Measurements from ENCODE around the gene TMPRSS15. TPM values are rescaled to one million over a fixed set of nuclear protein-coding genes. Genes with fewer than 3 reads are reported as not detected.

The TMPRSS15 gene
- total and polyA plus RNA-seq, 4 donors = not detected

DNA sequence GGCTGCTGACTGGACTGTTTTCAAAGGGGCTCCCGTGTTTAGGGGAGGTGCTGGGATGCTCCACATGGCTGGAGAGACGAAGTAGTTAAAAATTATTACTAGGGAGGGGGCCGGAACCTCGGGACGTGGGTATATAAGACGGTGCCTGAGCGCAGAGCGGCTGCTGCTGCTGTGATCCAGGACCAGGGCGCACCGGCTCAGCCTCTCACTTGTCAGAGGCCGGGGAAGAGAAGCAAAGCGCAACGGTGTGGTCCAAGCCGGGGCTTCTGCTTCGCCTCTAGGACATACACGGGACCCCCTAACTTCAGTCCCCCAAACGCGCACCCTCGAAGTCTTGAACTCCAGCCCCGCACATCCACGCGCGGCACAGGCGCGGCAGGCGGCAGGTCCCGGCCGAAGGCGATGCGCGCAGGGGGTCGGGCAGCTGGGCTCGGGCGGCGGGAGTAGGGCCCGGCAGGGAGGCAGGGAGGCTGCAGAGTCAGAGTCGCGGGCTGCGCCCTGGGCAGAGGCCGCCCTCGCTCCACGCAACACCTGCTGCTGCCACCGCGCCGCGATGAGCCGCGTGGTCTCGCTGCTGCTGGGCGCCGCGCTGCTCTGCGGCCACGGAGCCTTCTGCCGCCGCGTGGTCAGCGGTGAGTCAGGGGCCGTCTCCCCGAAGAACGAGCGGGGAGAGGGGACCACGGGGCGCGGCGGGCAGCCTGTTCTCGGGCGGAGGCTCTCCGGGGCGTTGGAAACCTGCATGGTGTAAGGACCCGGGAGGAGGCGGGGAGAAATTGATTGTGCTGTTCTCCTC, 158.7 kb downstream of the TMPRSS15 start, which contains the start of gene CHODL:
Gene CHODL (plus strand): TSS at position 163 of the 793 bp plus-strand sequence. CDS start 391 bp downstream, at position 554.
- Histone ChIP-seq H3K27ac (ENCODE audit: low read depth in 1 of 2, low read length in 2 of 2) (no peak within 1 kb of the TSS), H3K9me3 (ENCODE audit: control insufficient read depth in 4 of 4, low read length in 3 of 4) (no peaks in the 10 kb centered on the region), H3K36me3 (ENCODE audit: control insufficient read depth in 4 of 4, insufficient read depth in 3 of 4, low read depth in 1 of 4, low read length in 3 of 4) (no peaks in the 10 kb centered on the region), H3K9ac (ENCODE audit: low read depth in 1 of 2, low read length in 2 of 2) (no peak within 1 kb of the TSS), H3K4me3 (ENCODE audit: low read depth in 1 of 3, low read length in 3 of 3) (peak within 1 kb of the TSS in 1 of 3 donors; percentile 27), H3K4me1 (ENCODE audit: control insufficient read depth in 4 of 4, insufficient read depth in 4 of 4, low read length in 3 of 4) (peaks cover 2 to 9% (median 6%) of the 10 kb centered on the region in 4 donors), H3K27me3 (ENCODE audit: control insufficient read depth in 4 of 4, insufficient read depth in 4 of 4, low read length in 3 of 4) (peaks cover 0 to 7% (median 0%) of the 10 kb centered on the region in 4 donors)
- TF ChIP-seq, protein P1, sequence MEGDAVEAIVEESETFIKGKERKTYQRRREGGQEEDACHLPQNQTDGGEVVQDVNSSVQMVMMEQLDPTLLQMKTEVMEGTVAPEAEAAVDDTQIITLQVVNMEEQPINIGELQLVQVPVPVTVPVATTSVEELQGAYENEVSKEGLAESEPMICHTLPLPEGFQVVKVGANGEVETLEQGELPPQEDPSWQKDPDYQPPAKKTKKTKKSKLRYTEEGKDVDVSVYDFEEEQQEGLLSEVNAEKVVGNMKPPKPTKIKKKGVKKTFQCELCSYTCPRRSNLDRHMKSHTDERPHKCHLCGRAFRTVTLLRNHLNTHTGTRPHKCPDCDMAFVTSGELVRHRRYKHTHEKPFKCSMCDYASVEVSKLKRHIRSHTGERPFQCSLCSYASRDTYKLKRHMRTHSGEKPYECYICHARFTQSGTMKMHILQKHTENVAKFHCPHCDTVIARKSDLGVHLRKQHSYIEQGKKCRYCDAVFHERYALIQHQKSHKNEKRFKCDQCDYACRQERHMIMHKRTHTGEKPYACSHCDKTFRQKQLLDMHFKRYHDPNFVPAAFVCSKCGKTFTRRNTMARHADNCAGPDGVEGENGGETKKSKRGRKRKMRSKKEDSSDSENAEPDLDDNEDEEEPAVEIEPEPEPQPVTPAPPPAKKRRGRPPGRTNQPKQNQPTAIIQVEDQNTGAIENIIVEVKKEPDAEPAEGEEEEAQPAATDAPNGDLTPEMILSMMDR (IDR thresholded peaks at IDR 0.05; ENCODE audit: low read depth, low read length, missing input control) = no peak
- TF ChIP-seq EGR1 (IDR thresholded peaks at IDR 0.05; ENCODE audit: low read depth in 2 of 2) = no peak
- TF ChIP-seq NR2F2 (IDR thresholded peaks at IDR 0.05) = no peak
- no peak for TF ChIP-seq FOXA2 (IDR thresholded peaks at IDR 0.05)
- no peak for TF ChIP-seq FOXA1 (IDR thresholded peaks at IDR 0.05)
- no peak for TF ChIP-seq RXRA (IDR thresholded peaks at IDR 0.05)
- TF ChIP-seq, protein P2, sequence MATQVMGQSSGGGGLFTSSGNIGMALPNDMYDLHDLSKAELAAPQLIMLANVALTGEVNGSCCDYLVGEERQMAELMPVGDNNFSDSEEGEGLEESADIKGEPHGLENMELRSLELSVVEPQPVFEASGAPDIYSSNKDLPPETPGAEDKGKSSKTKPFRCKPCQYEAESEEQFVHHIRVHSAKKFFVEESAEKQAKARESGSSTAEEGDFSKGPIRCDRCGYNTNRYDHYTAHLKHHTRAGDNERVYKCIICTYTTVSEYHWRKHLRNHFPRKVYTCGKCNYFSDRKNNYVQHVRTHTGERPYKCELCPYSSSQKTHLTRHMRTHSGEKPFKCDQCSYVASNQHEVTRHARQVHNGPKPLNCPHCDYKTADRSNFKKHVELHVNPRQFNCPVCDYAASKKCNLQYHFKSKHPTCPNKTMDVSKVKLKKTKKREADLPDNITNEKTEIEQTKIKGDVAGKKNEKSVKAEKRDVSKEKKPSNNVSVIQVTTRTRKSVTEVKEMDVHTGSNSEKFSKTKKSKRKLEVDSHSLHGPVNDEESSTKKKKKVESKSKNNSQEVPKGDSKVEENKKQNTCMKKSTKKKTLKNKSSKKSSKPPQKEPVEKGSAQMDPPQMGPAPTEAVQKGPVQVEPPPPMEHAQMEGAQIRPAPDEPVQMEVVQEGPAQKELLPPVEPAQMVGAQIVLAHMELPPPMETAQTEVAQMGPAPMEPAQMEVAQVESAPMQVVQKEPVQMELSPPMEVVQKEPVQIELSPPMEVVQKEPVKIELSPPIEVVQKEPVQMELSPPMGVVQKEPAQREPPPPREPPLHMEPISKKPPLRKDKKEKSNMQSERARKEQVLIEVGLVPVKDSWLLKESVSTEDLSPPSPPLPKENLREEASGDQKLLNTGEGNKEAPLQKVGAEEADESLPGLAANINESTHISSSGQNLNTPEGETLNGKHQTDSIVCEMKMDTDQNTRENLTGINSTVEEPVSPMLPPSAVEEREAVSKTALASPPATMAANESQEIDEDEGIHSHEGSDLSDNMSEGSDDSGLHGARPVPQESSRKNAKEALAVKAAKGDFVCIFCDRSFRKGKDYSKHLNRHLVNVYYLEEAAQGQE (IDR thresholded peaks at IDR 0.05) = no peak
- TF ChIP-seq GABPA (IDR thresholded peaks at IDR 0.05 in 1 of 2, conservative IDR thresholded peaks at IDR 0.05 in 1 of 2) = no peak
- 7% methylated on average over 72 of the region's 72 CpGs for WGBS
- DNase-seq (ENCODE audit: low spot score) = no peak

DNA sequence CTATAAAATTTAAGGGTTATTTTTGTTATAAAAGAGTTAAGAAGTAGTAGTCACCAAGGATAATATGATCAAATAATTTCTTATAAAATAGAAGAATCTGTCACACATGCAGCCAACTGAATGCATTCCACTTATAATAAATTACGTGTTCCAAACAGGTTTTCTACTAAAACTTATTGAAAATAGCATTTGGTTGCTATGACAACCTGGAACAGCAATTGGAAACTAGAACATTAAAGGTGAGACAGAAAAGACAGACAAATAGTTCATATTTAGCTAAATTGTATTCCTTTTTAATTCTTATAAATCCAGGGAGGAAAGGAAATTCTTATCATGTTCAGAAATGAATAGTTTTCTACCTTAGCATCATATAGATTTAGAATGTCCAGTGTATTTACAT, 168.0 kb downstream of the TMPRSS15 start:
- DNase-seq (ENCODE audit: low spot score) = no peak
- Histone ChIP-seq H3K36me3 (ENCODE audit: control insufficient read depth in 4 of 4, insufficient read depth in 3 of 4, low read depth in 1 of 4, low read length in 3 of 4) (no peaks in the 10 kb centered on the region), H3K9ac (ENCODE audit: low read depth in 1 of 2, low read length in 2 of 2) (no peak overlapping the region), H3K4me1 (ENCODE audit: control insufficient read depth in 4 of 4, insufficient read depth in 4 of 4, low read length in 3 of 4) (no peaks in the 10 kb centered on the region), H3K9me3 (ENCODE audit: control insufficient read depth in 4 of 4, low read length in 3 of 4) (peaks cover 0 to 4% (median 0%) of the 10 kb centered on the region in 4 donors), H3K4me3 (ENCODE audit: low read depth in 1 of 3, low read length in 3 of 3) (no peak overlapping the region), H3K27ac (ENCODE audit: low read depth in 1 of 2, low read length in 2 of 2) (no peak overlapping the region), H3K27me3 (ENCODE audit: control insufficient read depth in 4 of 4, insufficient read depth in 4 of 4, low read length in 3 of 4) (no peaks in the 10 kb centered on the region)
- 60% methylated on average over 1 of the region's 1 CpG for WGBS
- TF ChIP-seq HNF4G (IDR thresholded peaks at IDR 0.05) (no peak), RXRA (IDR thresholded peaks at IDR 0.05) (no peak), GABPA (IDR thresholded peaks at IDR 0.05 in 1 of 2, conservative IDR thresholded peaks at IDR 0.05 in 1 of 2) (no peak), FOXA2 (IDR thresholded peaks at IDR 0.05) (no peak), JUND (IDR thresholded peaks at IDR 0.05) (no peak), TAF1 (conservative IDR thresholded peaks at IDR 0.05) (no peak), HNF4A (conservative IDR thresholded peaks at IDR 0.05) (no peak), FOXA1 (IDR thresholded peaks at IDR 0.05) (no peak), EGR1 (IDR thresholded peaks at IDR 0.05; ENCODE audit: low read depth in 2 of 2) (no peak), YY1 (IDR thresholded peaks at IDR 0.05) (no peak)
- TF ChIP-seq, protein P1 (IDR thresholded peaks at IDR 0.05; ENCODE audit: low read depth, low read length, missing input control) = no peak
- TF ChIP-seq, protein P3, sequence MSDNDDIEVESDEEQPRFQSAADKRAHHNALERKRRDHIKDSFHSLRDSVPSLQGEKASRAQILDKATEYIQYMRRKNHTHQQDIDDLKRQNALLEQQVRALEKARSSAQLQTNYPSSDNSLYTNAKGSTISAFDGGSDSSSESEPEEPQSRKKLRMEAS (IDR thresholded peaks at IDR 0.05) = no peak
- TF ChIP-seq, protein P2 (IDR thresholded peaks at IDR 0.05) = no peak
- TF ChIP-seq, protein P4, sequence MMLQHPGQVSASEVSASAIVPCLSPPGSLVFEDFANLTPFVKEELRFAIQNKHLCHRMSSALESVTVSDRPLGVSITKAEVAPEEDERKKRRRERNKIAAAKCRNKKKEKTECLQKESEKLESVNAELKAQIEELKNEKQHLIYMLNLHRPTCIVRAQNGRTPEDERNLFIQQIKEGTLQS (IDR thresholded peaks at IDR 0.05) = no peak
- TF ChIP-seq, protein P5, sequence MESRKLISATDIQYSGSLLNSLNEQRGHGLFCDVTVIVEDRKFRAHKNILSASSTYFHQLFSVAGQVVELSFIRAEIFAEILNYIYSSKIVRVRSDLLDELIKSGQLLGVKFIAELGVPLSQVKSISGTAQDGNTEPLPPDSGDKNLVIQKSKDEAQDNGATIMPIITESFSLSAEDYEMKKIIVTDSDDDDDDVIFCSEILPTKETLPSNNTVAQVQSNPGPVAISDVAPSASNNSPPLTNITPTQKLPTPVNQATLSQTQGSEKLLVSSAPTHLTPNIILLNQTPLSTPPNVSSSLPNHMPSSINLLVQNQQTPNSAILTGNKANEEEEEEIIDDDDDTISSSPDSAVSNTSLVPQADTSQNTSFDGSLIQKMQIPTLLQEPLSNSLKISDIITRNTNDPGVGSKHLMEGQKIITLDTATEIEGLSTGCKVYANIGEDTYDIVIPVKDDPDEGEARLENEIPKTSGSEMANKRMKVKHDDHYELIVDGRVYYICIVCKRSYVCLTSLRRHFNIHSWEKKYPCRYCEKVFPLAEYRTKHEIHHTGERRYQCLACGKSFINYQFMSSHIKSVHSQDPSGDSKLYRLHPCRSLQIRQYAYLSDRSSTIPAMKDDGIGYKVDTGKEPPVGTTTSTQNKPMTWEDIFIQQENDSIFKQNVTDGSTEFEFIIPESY (IDR thresholded peaks at IDR 0.05) = no peak
